Measurements from ENCODE around the gene RPA3. TPM values are rescaled to one million over a fixed set of nuclear protein-coding genes. Genes with fewer than 3 reads are reported as not detected.

RPA3 gene
- total RNA-seq, 1 experiment from 2014 or later: 44.2 TPM

- no peak for DNase-seq (ENCODE audit: unreplicated experiment)
- no peaks in the 10 kb centered on the region for H3K9me3 Mint-ChIP-seq (ENCODE audit: unreplicated experiment)
These were observed 45.2 kb downstream of the RPA3 start for GRCh38 chr7:7673240-7673550.

GRCh38 chr7:7672545-7673239 lies 45.7 kb downstream of the RPA3 start:
- intact Hi-C loops (cut with micrococcal nuclease): no loop called here
- TF ChIP-seq CTCF (IDR thresholded peaks at IDR 0.05; ENCODE audit: unreplicated experiment): no peak
- Mint-ChIP-seq H3K27ac (ENCODE audit: low read depth, unreplicated experiment) (no peak overlapping the region), H3K36me3 (ENCODE audit: insufficient read depth, unreplicated experiment) (peaks cover 24% of the 10 kb centered on the region), H3K4me3 (ENCODE audit: unreplicated experiment) (no peak overlapping the region), H3K9me3 (ENCODE audit: unreplicated experiment) (no peaks in the 10 kb centered on the region), H3K4me1 (ENCODE audit: insufficient read depth, unreplicated experiment) (no peaks in the 10 kb centered on the region), H3K27me3 (ENCODE audit: insufficient read depth, unreplicated experiment) (no peaks in the 10 kb centered on the region)
- CTCF ChIA-PET: no interaction called here
- DNase-seq (ENCODE audit: unreplicated experiment): no peak
- POLR2A ChIA-PET: interaction anchor here (0.7 kb wide), 1 partner anchor 234 kb away, joined by 3 read pairs; no protein-coding TSS in a partner anchor
- no TSS peak for BruUV-seq (replicated peaks)

More at GRCh38 chr7:7673240-7673550, 45.2 kb downstream of the RPA3 start:
- ChIA-PET POLR2A (interaction anchor here (0.7 kb wide), 1 partner anchor 234 kb away, joined by 3 read pairs; no protein-coding TSS in a partner anchor), CTCF (no interaction called here)
- Mint-ChIP-seq H3K36me3 (ENCODE audit: insufficient read depth, unreplicated experiment) (peaks cover 29% of the 10 kb centered on the region), H3K27ac (ENCODE audit: low read depth, unreplicated experiment) (no peak overlapping the region), H3K27me3 (ENCODE audit: insufficient read depth, unreplicated experiment) (no peaks in the 10 kb centered on the region), H3K4me3 (ENCODE audit: unreplicated experiment) (no peak overlapping the region), H3K4me1 (ENCODE audit: insufficient read depth, unreplicated experiment) (no peaks in the 10 kb centered on the region)
- BruUV-seq (replicated peaks): no TSS peak
- intact Hi-C loops (cut with micrococcal nuclease): no loop called here
- no peak for TF ChIP-seq CTCF (IDR thresholded peaks at IDR 0.05; ENCODE audit: unreplicated experiment)

DNA sequence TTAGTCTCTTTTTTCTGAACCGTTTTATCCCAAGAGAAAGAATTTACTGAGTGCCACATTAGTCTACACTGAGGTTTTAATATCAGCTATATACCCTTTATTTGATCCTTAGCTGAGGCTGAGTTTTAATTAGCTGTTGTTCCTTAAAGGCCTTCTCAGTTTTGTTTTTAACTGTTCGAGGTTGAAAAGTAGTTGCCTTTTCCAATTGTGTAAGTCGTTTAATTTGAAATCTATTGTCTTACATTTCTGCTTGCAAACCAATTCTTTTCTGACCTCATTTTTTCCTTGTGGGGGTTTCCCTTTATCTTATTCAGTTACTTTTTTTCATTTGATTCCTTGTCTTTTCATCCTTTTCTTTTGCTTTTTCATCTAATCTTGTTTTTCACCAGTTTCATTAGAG lies 47.0 kb downstream of the RPA3 start:
- ChIA-PET POLR2A (interaction anchor here (0.6 kb wide), 1 partner anchor 353 kb away, joined by 3 read pairs; no protein-coding TSS in a partner anchor), CTCF (no interaction called here)

DNA sequence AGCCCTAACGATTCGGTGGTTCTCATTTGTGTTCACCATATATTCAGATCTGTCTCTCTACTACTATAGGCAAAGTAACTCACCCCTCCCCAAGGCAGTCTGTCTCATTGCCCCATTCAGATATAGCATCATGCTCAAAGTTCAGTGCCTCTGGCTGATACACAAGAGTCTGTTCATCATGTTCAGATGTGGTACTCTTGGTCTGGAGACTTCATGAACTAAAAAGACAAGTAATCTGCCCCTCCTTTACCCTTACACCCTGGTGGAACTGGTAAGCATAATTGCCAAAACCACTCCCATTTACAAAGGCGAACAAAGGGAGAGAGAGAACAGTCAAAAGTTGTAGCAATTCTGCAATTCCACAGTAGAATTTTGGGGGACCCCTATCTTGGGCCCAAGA lies 47.9 kb downstream of the RPA3 start:
- intact Hi-C loops (cut with micrococcal nuclease): no loop called here
- Mint-ChIP-seq H3K27me3 (ENCODE audit: insufficient read depth, unreplicated experiment) (no peaks in the 10 kb centered on the region), H3K36me3 (ENCODE audit: insufficient read depth, unreplicated experiment) (peaks cover 16% of the 10 kb centered on the region), H3K27ac (ENCODE audit: low read depth, unreplicated experiment) (no peak overlapping the region), H3K4me1 (ENCODE audit: insufficient read depth, unreplicated experiment) (no peaks in the 10 kb centered on the region), H3K9me3 (ENCODE audit: unreplicated experiment) (no peaks in the 10 kb centered on the region), H3K4me3 (ENCODE audit: unreplicated experiment) (no peak overlapping the region)
- no peak for TF ChIP-seq CTCF (IDR thresholded peaks at IDR 0.05; ENCODE audit: unreplicated experiment)
- ChIA-PET POLR2A (no interaction called here), CTCF (interaction anchor here (0.6 to 0.7 kb wide), 2 partner anchors 10 to 46 kb away, joined by 3 read pairs; no protein-coding TSS in a partner anchor)
- no TSS peak for BruUV-seq (replicated peaks)
- DNase-seq (ENCODE audit: unreplicated experiment): no peak

More for the DNA sequence above, 47.0 kb downstream of the RPA3 start:
- no peak overlapping the region for H3K4me3 Mint-ChIP-seq (ENCODE audit: unreplicated experiment)
- no peaks in the 10 kb centered on the region for H3K4me1 Mint-ChIP-seq (ENCODE audit: insufficient read depth, unreplicated experiment)
- DNase-seq (ENCODE audit: unreplicated experiment): no peak
- no peaks in the 10 kb centered on the region for H3K9me3 Mint-ChIP-seq (ENCODE audit: unreplicated experiment)
- no peak for TF ChIP-seq CTCF (IDR thresholded peaks at IDR 0.05; ENCODE audit: unreplicated experiment)
- H3K27ac Mint-ChIP-seq (ENCODE audit: low read depth, unreplicated experiment): no peak overlapping the region
- no peaks in the 10 kb centered on the region for H3K27me3 Mint-ChIP-seq (ENCODE audit: insufficient read depth, unreplicated experiment)
- BruUV-seq (replicated peaks): no TSS peak
- H3K36me3 Mint-ChIP-seq (ENCODE audit: insufficient read depth, unreplicated experiment): peaks cover 21% of the 10 kb centered on the region
- intact Hi-C loops (cut with micrococcal nuclease): no loop called here

Data from MCF 10A (cell line).